ENCODE measurements around the gene GLP1R. TPM values are rescaled to one million over a fixed set of nuclear protein-coding genes. Genes with fewer than 3 reads are reported as not detected.

Gene GLP1R
- total RNA-seq, 4 donors from 2014 or later, result not detected

GRCh38 chr6:39009476-39009875 is 39.1 kb upstream of the GLP1R start:
- TF ChIP-seq CTCF (IDR thresholded peaks at IDR 0.05), result no peak
- ATAC-seq (ENCODE audit: low FRiP score) (no peak), DNase-seq (ENCODE audit: low spot score) (no peak)

- ATAC-seq (ENCODE audit: low FRiP score), result no peak
- no peak for TF ChIP-seq CTCF (IDR thresholded peaks at IDR 0.05)
- DNase-seq (ENCODE audit: low spot score), result no peak
These were observed 31.6 kb upstream of the GLP1R start for GRCh38 chr6:39016839-39017546.

- no peak for TF ChIP-seq CTCF (IDR thresholded peaks at IDR 0.05)
- DNase-seq (ENCODE audit: low spot score) (no peak), ATAC-seq (ENCODE audit: low FRiP score) (no peak)
These were observed 31.1 kb upstream of the GLP1R start for GRCh38 chr6:39017547-39017880.

GRCh38 chr6:39018103-39018502 is 30.5 kb upstream of the GLP1R start:
- ATAC-seq (ENCODE audit: low FRiP score) (no peak), DNase-seq (ENCODE audit: low spot score) (no peak)
- no peak for TF ChIP-seq CTCF (IDR thresholded peaks at IDR 0.05)

GRCh38 chr6:39020136-39020535 is 28.4 kb upstream of the GLP1R start:
- no peak for DNase-seq (ENCODE audit: low spot score)
- no peak for TF ChIP-seq CTCF (IDR thresholded peaks at IDR 0.05)
- no peak for ATAC-seq (ENCODE audit: low FRiP score)

GRCh38 chr6:39021041-39021440 is 27.5 kb upstream of the GLP1R start:
- no peak for DNase-seq (ENCODE audit: low spot score)
- no peak for TF ChIP-seq CTCF (IDR thresholded peaks at IDR 0.05)
- ATAC-seq (ENCODE audit: low FRiP score), result no peak

GRCh38 chr6:39021779-39022178 is 26.8 kb upstream of the GLP1R start:
- no peak for TF ChIP-seq CTCF (IDR thresholded peaks at IDR 0.05)
- DNase-seq (ENCODE audit: low spot score), result no peak
- no peak for ATAC-seq (ENCODE audit: low FRiP score)
